ENCODE data around the gene RHO. TPM values are rescaled to one million over a fixed set of nuclear protein-coding genes. Genes with fewer than 3 reads are reported as not detected.
"Not testable (repeated sequence)": the region's sequence is repeated elsewhere in the genome, so short reads cannot be mapped to it uniquely, and the experiment has no call there.

RHO gene
- total RNA-seq, 1 donor from 2014 or later = 0.09 TPM

- H3K36me3 Mint-ChIP-seq = no peaks in the 10 kb centered on the region
- H3K9me3 Mint-ChIP-seq = no peaks in the 10 kb centered on the region
- H3K4me3 Mint-ChIP-seq = no peak overlapping the region
- no peaks in the 10 kb centered on the region for H3K27me3 Mint-ChIP-seq (ENCODE audit: low read depth)
- DNase-seq (ENCODE audit: low spot score in 2 of 2, unreplicated experiment in 2 of 2) = no peak
- no peak overlapping the region for H3K27ac Mint-ChIP-seq
- no peak for TF ChIP-seq CTCF (IDR thresholded peaks at IDR 0.05; ENCODE audit: unreplicated experiment)
- H3K4me1 Mint-ChIP-seq = no peaks in the 10 kb centered on the region
Observed at GRCh38 chr3:129540776-129541516, 12.5 kb downstream of the RHO start.

- no peak for DNase-seq (ENCODE audit: low spot score in 2 of 2, unreplicated experiment in 2 of 2)
- Mint-ChIP-seq H3K4me1 (no peaks in the 10 kb centered on the region), H3K27me3 (ENCODE audit: low read depth) (no peaks in the 10 kb centered on the region), H3K36me3 (no peaks in the 10 kb centered on the region), H3K27ac (no peak overlapping the region), H3K4me3 (no peak overlapping the region), H3K9me3 (no peaks in the 10 kb centered on the region)
- no peak for TF ChIP-seq CTCF (IDR thresholded peaks at IDR 0.05; ENCODE audit: unreplicated experiment)
Observed at GRCh38 chr3:129542747-129543146, 14.3 kb downstream of the RHO start.

GRCh38 chr3:129543156-129543790, 14.8 kb downstream of the RHO start, which contains the start of gene H1-8:
TSS of gene H1-8 (plus strand) at chr3:129543175. CDS start at chr3:129543219, 44 bp downstream.
- no peak for DNase-seq (ENCODE audit: low spot score in 2 of 2, unreplicated experiment in 2 of 2)
- no peaks in the 10 kb centered on the region for H3K27me3 Mint-ChIP-seq (ENCODE audit: low read depth)
- H3K36me3 Mint-ChIP-seq = no peaks in the 10 kb centered on the region
- TF ChIP-seq CTCF (IDR thresholded peaks at IDR 0.05; ENCODE audit: unreplicated experiment) = no peak
- H3K27ac Mint-ChIP-seq = no peak within 1 kb of the TSS
- H3K4me3 Mint-ChIP-seq = no peak within 1 kb of the TSS
- no peaks in the 10 kb centered on the region for H3K4me1 Mint-ChIP-seq
- no peaks in the 10 kb centered on the region for H3K9me3 Mint-ChIP-seq

GRCh38 chr3:129543999-129544398, 15.6 kb downstream of the RHO start:
- DNase-seq (ENCODE audit: low spot score in 2 of 2, unreplicated experiment in 2 of 2) = no peak
- Mint-ChIP-seq H3K9me3 (no peaks in the 10 kb centered on the region), H3K36me3 (no peaks in the 10 kb centered on the region), H3K27ac (no peak overlapping the region), H3K4me1 (no peaks in the 10 kb centered on the region), H3K4me3 (no peak overlapping the region), H3K27me3 (ENCODE audit: low read depth) (no peaks in the 10 kb centered on the region)
- TF ChIP-seq CTCF (IDR thresholded peaks at IDR 0.05; ENCODE audit: unreplicated experiment) = no peak

- H3K36me3 Mint-ChIP-seq; H3K27ac Mint-ChIP-seq; H3K9me3 Mint-ChIP-seq; H3K4me1 Mint-ChIP-seq; DNase-seq (ENCODE audit: low spot score in 2 of 2, unreplicated experiment in 2 of 2); H3K4me3 Mint-ChIP-seq; H3K27me3 Mint-ChIP-seq (ENCODE audit: low read depth): not testable (repeated sequence)
Observed at GRCh38 chr3:129545951-129546350, 17.5 kb downstream of the RHO start.

GRCh38 chr3:129547241-129547640, 18.8 kb downstream of the RHO start:
- Mint-ChIP-seq H3K27me3 (ENCODE audit: low read depth) (no peaks in the 10 kb centered on the region), H3K27ac (no peak overlapping the region), H3K4me3 (no peak overlapping the region), H3K36me3 (no peaks in the 10 kb centered on the region), H3K9me3 (no peaks in the 10 kb centered on the region), H3K4me1 (peaks cover 3% of the 10 kb centered on the region)
- DNase-seq (ENCODE audit: low spot score in 2 of 2, unreplicated experiment in 2 of 2) = no peak
- no peak for TF ChIP-seq CTCF (IDR thresholded peaks at IDR 0.05; ENCODE audit: unreplicated experiment)

Data from mesothelial cell of epicardium (in vitro differentiated cells).